Gastrocnemius medialis (tissue), 4 donors: ENCODE data around the gene PMEPA1.

Source experiments
- CTCF ChIP-seq, 5 experiments: fragments of 450-650 bp in 3 of 5; fragments of 200-600 bp in 2 of 5; sonication (generic) in 2 of 5; IDR thresholded peaks in 4 of 5; conservative IDR thresholded peaks in 1 of 5; 1 replicate in 4 of 5; 2 replicates in 1 of 5; pipeline ENCODE4 v1.5.1; 2016 to 2019; ENCODE audit warnings: antibody characterized with exemption in 5 of 5, mild to moderate bottlenecking in 3 of 5, moderate library complexity in 3 of 5
- POLR2A ChIP-seq, 2 donors: fragments of 450-650 bp; IDR thresholded peaks; one replicate each; pipeline ENCODE4 v1.6.1; 2017; ENCODE audit warnings: antibody characterized with exemption in 2 of 2, mild to moderate bottlenecking in 2 of 2, moderate library complexity in 2 of 2

- no peak for TF ChIP-seq CTCF (IDR thresholded peaks at IDR 0.05 in 4 of 5, conservative IDR thresholded peaks at IDR 0.05 in 1 of 5)
- TF ChIP-seq POLR2A (IDR thresholded peaks at IDR 0.05): no peak
These were observed 14.0 kb upstream of the PMEPA1 start for GRCh38 chr20:57723816-57724215.
